Measurements from ENCODE around the gene ORM2.

Gene ORM2

GRCh38 chr9:114290561-114290986 lies 39.1 kb upstream of the ORM2 start:
- Mint-ChIP-seq H3K4me1 (peaks cover 28% of the 10 kb centered on the region), H3K36me3 (ENCODE audit: low read depth) (peaks cover 41% of the 10 kb centered on the region), H3K27me3 (ENCODE audit: low read depth, poor library complexity) (no peaks in the 10 kb centered on the region), H3K27ac (peak overlapping the region; percentile 67), H3K9me3 (peaks cover 23% of the 10 kb centered on the region), H3K4me3 (no peak overlapping the region)
- DNase-seq, result no peak
- no peak for TF ChIP-seq CTCF (IDR thresholded peaks at IDR 0.05)

- H3K27me3 Mint-ChIP-seq (ENCODE audit: low read depth, poor library complexity), result no peaks in the 10 kb centered on the region
- H3K27ac Mint-ChIP-seq, result peak overlapping the region; percentile 67
- peaks cover 28% of the 10 kb centered on the region for H3K9me3 Mint-ChIP-seq
- no peak overlapping the region for H3K4me3 Mint-ChIP-seq
- TF ChIP-seq CTCF (IDR thresholded peaks at IDR 0.05), result peak; percentile 90
- peaks cover 46% of the 10 kb centered on the region for H3K36me3 Mint-ChIP-seq (ENCODE audit: low read depth)
- H3K4me1 Mint-ChIP-seq, result peaks cover 24% of the 10 kb centered on the region
- DNase-seq, result peak; percentile 91
These were observed 38.6 kb upstream of the ORM2 start for GRCh38 chr9:114291064-114291474.

GRCh38 chr9:114291886-114292590 lies 37.6 kb upstream of the ORM2 start:
- Mint-ChIP-seq H3K36me3 (ENCODE audit: low read depth) (peaks cover 55% of the 10 kb centered on the region), H3K27me3 (ENCODE audit: low read depth, poor library complexity) (no peaks in the 10 kb centered on the region), H3K27ac (no peak overlapping the region), H3K9me3 (peaks cover 36% of the 10 kb centered on the region), H3K4me1 (peaks cover 22% of the 10 kb centered on the region), H3K4me3 (no peak overlapping the region)
- no peak for TF ChIP-seq CTCF (IDR thresholded peaks at IDR 0.05)
- DNase-seq, result no peak

GRCh38 chr9:114294664-114295063 lies 35.0 kb upstream of the ORM2 start:
- peaks cover 11% of the 10 kb centered on the region for H3K4me1 Mint-ChIP-seq
- no peak for DNase-seq

GRCh38 chr9:114296338-114296737 lies 33.3 kb upstream of the ORM2 start:
- H3K27ac Mint-ChIP-seq, result no peak overlapping the region
- peaks cover under 1% of the 10 kb centered on the region for H3K4me1 Mint-ChIP-seq
- DNase-seq, result no peak
- H3K4me3 Mint-ChIP-seq, result no peak overlapping the region
- no peak for TF ChIP-seq CTCF (IDR thresholded peaks at IDR 0.05)
- peaks cover 37% of the 10 kb centered on the region for H3K9me3 Mint-ChIP-seq
- no peaks in the 10 kb centered on the region for H3K27me3 Mint-ChIP-seq (ENCODE audit: low read depth, poor library complexity)
- H3K36me3 Mint-ChIP-seq (ENCODE audit: low read depth), result peaks cover 70% of the 10 kb centered on the region

More at GRCh38 chr9:114294664-114295063, 35.0 kb upstream of the ORM2 start:
- H3K9me3 Mint-ChIP-seq, result peaks cover 37% of the 10 kb centered on the region
- no peak overlapping the region for H3K27ac Mint-ChIP-seq
- peaks cover 75% of the 10 kb centered on the region for H3K36me3 Mint-ChIP-seq (ENCODE audit: low read depth)
- H3K4me3 Mint-ChIP-seq, result no peak overlapping the region
- no peak for TF ChIP-seq CTCF (IDR thresholded peaks at IDR 0.05)
- H3K27me3 Mint-ChIP-seq (ENCODE audit: low read depth, poor library complexity), result no peaks in the 10 kb centered on the region
